GM12891 (cell line): ENCODE results near the gene SHISA6.

Source experiments
- DNase-seq: peaks from one replicate; pipeline ENCODE4 v3.0.0; 2011; ENCODE audit warnings: low spot score; ENCODE audit not compliant: insufficient read length
- FAIRE-seq: peaks from 2 replicates; lab custom pipeline; 2011; peaks lifted over from hg19 to GRCh38; lab: Jason Lieb, UNC
- PAX5 ChIP-seq: IDR thresholded peaks from 2 replicates; pipeline ENCODE4 v1.6.1; 2011; ENCODE audit warnings: low read length, moderate library complexity, mild to moderate bottlenecking; ENCODE audit not compliant: insufficient read depth, severe bottlenecking
- POLR2A ChIP-seq: IDR thresholded peaks from 2 replicates; pipeline ENCODE4 v1.6.1; 2011; ENCODE audit warnings: low read depth, low read length, control low read depth
- POLR2AphosphoS5 ChIP-seq: IDR thresholded peaks from 2 replicates; pipeline ENCODE4 v1.6.1; 2011; ENCODE audit warnings: low read depth, low read length, control low read depth
- POU2F2 ChIP-seq: IDR thresholded peaks from 2 replicates; pipeline ENCODE4 v1.6.1; 2011; ENCODE audit warnings: low read depth, mild to moderate bottlenecking, control low read depth, low read length, moderate library complexity
- SPI1 ChIP-seq: IDR thresholded peaks from 2 replicates; pipeline ENCODE4 v1.6.1; 2011; ENCODE audit warnings: low read depth, low read length, control low read depth
- TAF1 ChIP-seq: IDR thresholded peaks from 2 replicates; pipeline ENCODE4 v1.6.1; 2011; ENCODE audit warnings: low read depth, low read length, control low read depth

SHISA6 gene

GRCh38 chr17:11372692-11373091, 131.7 kb downstream of the SHISA6 start:
- DNase-seq, result no peak
- TF ChIP-seq PAX5, result no peak
- no peak for TF ChIP-seq POU2F2
- TF ChIP-seq POLR2A, result no peak
- no peak for TF ChIP-seq POLR2AphosphoS5
- TF ChIP-seq TAF1, result no peak
- no peak for TF ChIP-seq SPI1
- FAIRE-seq, result no peak

- FAIRE-seq (no peak), DNase-seq (no peak)
- TF ChIP-seq TAF1 (no peak), POU2F2 (no peak), POLR2A (no peak), SPI1 (no peak), POLR2AphosphoS5 (no peak), PAX5 (no peak)
Observed at GRCh38 chr17:11378506-11378905, 137.5 kb downstream of the SHISA6 start.

GRCh38 chr17:11380761-11381160, 139.7 kb downstream of the SHISA6 start:
- FAIRE-seq (no peak), DNase-seq (no peak)
- TF ChIP-seq PAX5 (no peak), SPI1 (no peak), POLR2A (no peak), POU2F2 (no peak), TAF1 (no peak), POLR2AphosphoS5 (no peak)

- TF ChIP-seq PAX5 (no peak), SPI1 (no peak), POU2F2 (no peak), TAF1 (no peak), POLR2A (no peak), POLR2AphosphoS5 (no peak)
- DNase-seq (no peak), FAIRE-seq (no peak)
Observed at GRCh38 chr17:11383157-11383556, 142.1 kb downstream of the SHISA6 start.

GRCh38 chr17:11384131-11384530, 143.1 kb downstream of the SHISA6 start:
- no peak for DNase-seq
- no peak for FAIRE-seq
- no peak for TF ChIP-seq POLR2AphosphoS5
- no peak for TF ChIP-seq POU2F2
- TF ChIP-seq TAF1, result no peak
- TF ChIP-seq POLR2A, result no peak
- no peak for TF ChIP-seq PAX5
- no peak for TF ChIP-seq SPI1

- TF ChIP-seq POLR2A (no peak), SPI1 (no peak), PAX5 (no peak), TAF1 (no peak), POU2F2 (no peak), POLR2AphosphoS5 (no peak)
- DNase-seq, result no peak
- FAIRE-seq, result no peak
Observed at GRCh38 chr17:11387610-11388009, 146.6 kb downstream of the SHISA6 start.

GRCh38 chr17:11388054-11388453, 147.0 kb downstream of the SHISA6 start:
- no peak for TF ChIP-seq SPI1
- no peak for FAIRE-seq
- DNase-seq, result no peak

GRCh38 chr17:11389583-11389982, 148.6 kb downstream of the SHISA6 start:
- FAIRE-seq (no peak), DNase-seq (no peak)
- TF ChIP-seq SPI1 (no peak), POLR2A (no peak), POLR2AphosphoS5 (no peak), TAF1 (no peak), PAX5 (no peak), POU2F2 (no peak)

GRCh38 chr17:11391134-11391533, 150.1 kb downstream of the SHISA6 start:
- TF ChIP-seq POLR2AphosphoS5 (no peak), POLR2A (no peak), TAF1 (no peak), SPI1 (no peak), POU2F2 (no peak), PAX5 (no peak)
- DNase-seq, result no peak
- no peak for FAIRE-seq

GRCh38 chr17:11404431-11405276, 163.6 kb downstream of the SHISA6 start:
- no peak for TF ChIP-seq SPI1
- TF ChIP-seq POLR2A, result no peak
- no peak for TF ChIP-seq TAF1
- TF ChIP-seq PAX5, result no peak
- TF ChIP-seq POLR2AphosphoS5, result no peak
- no peak for TF ChIP-seq POU2F2
- DNase-seq, result no peak
- FAIRE-seq, result no peak
